ENCODE results near the gene ACIN1.

ACIN1 gene

GRCh38 chr14:23066855-23067744 is 27.8 kb downstream of the ACIN1 start:
- DNase-seq (ENCODE audit: low read depth): no peak
- no peak for TF ChIP-seq CTCF (conservative IDR thresholded peaks at IDR 0.05; ENCODE audit: low read depth, low read length)
- no peak overlapping the region for H3K4me3 ChIP-seq (ENCODE audit: low read length)

GRCh38 chr14:23066368-23066767 is 28.6 kb downstream of the ACIN1 start:
- H3K4me3 ChIP-seq (ENCODE audit: low read length): no peak overlapping the region
- DNase-seq (ENCODE audit: low read depth): no peak
- TF ChIP-seq CTCF (conservative IDR thresholded peaks at IDR 0.05; ENCODE audit: low read depth, low read length): no peak

- H3K4me3 ChIP-seq (ENCODE audit: low read length): no peak overlapping the region
- no peak for DNase-seq (ENCODE audit: low read depth)
- no peak for TF ChIP-seq CTCF (conservative IDR thresholded peaks at IDR 0.05; ENCODE audit: low read depth, low read length)
Observed at GRCh38 chr14:23063601-23064000, 31.3 kb downstream of the ACIN1 start.

GRCh38 chr14:23062002-23062401 is 32.9 kb downstream of the ACIN1 start:
- no peak overlapping the region for H3K4me3 ChIP-seq (ENCODE audit: low read length)
- no peak for TF ChIP-seq CTCF (conservative IDR thresholded peaks at IDR 0.05; ENCODE audit: low read depth, low read length)
- peak; percentile 83 for DNase-seq (ENCODE audit: low read depth)

- no peak for DNase-seq (ENCODE audit: low read depth)
- TF ChIP-seq CTCF (conservative IDR thresholded peaks at IDR 0.05; ENCODE audit: low read depth, low read length): no peak
- no peak overlapping the region for H3K4me3 ChIP-seq (ENCODE audit: low read length)
Observed at GRCh38 chr14:23060536-23061260, 34.2 kb downstream of the ACIN1 start.

GRCh38 chr14:23058654-23059504 is 36.1 kb downstream of the ACIN1 start:
- no peak for DNase-seq (ENCODE audit: low read depth)
- no peak overlapping the region for H3K4me3 ChIP-seq (ENCODE audit: low read length)
- TF ChIP-seq CTCF (conservative IDR thresholded peaks at IDR 0.05; ENCODE audit: low read depth, low read length): no peak

Data from retinal pigment epithelial cell (primary cell).